ENCODE data around the gene HDAC10.

Gene HDAC10

DNA sequence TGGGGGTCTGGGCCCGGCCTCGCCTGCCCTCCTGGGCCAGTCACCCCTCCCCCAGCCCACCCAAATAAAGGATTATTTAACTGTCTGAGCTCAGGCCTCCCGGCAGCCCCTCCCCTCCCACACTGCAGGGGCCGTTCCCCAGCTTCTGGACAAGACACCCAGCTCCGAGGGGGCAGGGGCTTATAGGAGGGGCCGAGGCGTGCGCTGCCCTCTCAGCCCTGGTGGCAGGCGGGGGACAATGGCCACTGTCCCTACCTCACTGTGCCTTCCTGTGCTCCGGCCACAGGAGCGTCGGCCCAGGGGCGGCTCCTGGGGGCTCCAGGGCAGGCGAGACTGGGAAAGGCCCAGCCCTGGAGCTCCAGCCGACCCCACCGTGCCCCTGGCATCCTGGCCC, 52.4 kb downstream of the HDAC10 start:
- Histone ChIP-seq H3K27ac (ENCODE audit: insufficient read depth, low read depth, low read length, poor library complexity, severe bottlenecking) (no peak overlapping the region), H3K36me3 (ENCODE audit: control insufficient read depth, insufficient read depth, low read length) (peaks cover 8% of the 10 kb centered on the region), H3K4me1 (ENCODE audit: control insufficient read depth, insufficient read depth, low read length) (peaks cover 16% of the 10 kb centered on the region), H3K9me3 (ENCODE audit: control insufficient read depth, low read length) (no peaks in the 10 kb centered on the region), H3K4me3 (ENCODE audit: insufficient read depth, low read depth, low read length) (no peak overlapping the region), H3K27me3 (ENCODE audit: control insufficient read depth, insufficient read depth, low read length, poor library complexity, severe bottlenecking) (peaks cover 4% of the 10 kb centered on the region)
- WGBS, 2 experiments: 93 to 95% methylated on average over 16 of the region's 16 CpGs

DNA sequence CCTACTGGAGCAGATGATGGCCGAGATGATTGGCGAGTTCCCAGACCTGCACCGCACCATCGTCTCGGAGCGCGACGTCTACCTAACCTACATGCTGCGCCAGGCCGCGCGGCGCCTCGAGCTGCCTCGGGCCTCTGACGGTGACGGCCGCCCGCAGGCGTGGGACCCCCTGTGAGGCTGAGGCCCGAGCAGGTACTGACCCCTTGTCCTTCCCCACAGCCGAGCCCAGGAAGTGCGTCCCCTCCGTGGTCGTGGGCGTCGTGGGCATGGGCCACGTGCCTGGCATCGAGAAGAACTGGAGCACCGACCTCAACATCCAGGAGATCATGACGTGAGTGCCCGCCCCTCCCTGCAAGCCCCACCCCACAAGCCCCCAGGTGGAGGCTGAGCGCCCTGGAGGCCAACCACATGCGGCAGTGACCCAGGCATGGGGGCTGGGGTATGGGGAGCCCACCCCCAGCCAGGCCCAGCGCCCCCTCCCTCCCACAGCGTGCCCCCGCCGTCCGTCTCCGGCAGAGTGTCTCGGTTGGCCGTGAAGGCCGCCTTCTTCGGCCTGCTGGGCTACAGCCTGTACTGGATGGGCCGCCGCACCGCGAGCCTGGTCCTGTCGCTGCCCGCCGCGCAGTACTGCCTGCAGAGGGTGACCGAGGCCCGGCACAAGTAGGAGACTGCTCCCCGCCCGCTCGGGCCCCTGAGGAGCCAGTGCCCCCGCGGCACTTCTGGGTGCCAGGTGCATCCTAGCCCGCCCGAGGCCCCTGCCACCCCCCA, 53.0 kb downstream of the HDAC10 start:
- peaks cover 16% of the 10 kb centered on the region for H3K4me1 ChIP-seq (ENCODE audit: control insufficient read depth, insufficient read depth, low read length)
- peaks cover 5% of the 10 kb centered on the region for H3K36me3 ChIP-seq (ENCODE audit: control insufficient read depth, insufficient read depth, low read length)
- peaks cover 4% of the 10 kb centered on the region for H3K27me3 ChIP-seq (ENCODE audit: control insufficient read depth, insufficient read depth, low read length, poor library complexity, severe bottlenecking)
- no peak overlapping the region for H3K27ac ChIP-seq (ENCODE audit: insufficient read depth, low read depth, low read length, poor library complexity, severe bottlenecking)
- WGBS, 2 experiments: 95 to 97% methylated on average over 61 of the region's 61 CpGs
- no peaks in the 10 kb centered on the region for H3K9me3 ChIP-seq (ENCODE audit: control insufficient read depth, low read length)
- no peak overlapping the region for H3K4me3 ChIP-seq (ENCODE audit: insufficient read depth, low read depth, low read length)

DNA sequence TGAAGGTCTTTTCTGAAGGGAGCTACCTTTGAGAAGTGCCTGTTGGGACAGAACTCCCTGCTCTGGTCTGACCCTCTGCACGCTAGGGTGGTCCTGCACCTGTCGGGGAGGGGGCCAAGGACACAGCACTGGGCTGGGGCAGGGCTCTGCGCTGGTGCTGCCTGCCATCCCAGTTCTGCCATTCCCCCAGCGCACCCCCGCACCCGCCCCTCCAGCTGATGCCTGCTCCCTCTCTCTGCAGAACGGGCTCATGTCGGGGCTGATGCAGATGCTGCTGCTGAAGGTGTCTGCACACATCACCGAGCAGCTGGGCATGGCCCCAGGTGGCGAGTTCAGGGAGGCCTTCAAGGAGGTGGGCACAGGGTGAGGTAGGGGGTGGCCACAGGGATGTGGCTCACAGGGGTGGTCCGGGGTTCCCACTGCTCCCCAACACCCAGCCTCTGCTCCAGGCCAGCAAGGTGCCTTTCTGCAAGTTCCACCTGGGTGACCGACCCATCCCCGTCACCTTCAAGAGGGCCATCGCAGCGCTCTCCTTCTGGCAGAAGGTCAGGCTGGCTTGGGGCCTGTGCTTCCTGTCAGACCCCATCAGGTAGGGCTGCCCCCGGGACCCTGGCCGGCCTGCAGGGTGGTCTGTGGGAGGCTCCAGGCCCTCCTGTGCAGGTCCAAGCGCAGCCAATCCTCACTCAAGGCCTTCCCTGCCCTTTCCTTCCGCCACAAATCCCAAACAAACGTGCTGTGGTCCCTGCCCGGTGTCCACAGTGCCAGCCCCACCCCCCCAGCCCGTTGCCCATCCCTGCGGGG, 53.9 kb downstream of the HDAC10 start:
- no peaks in the 10 kb centered on the region for H3K9me3 ChIP-seq (ENCODE audit: control insufficient read depth, low read length)
- H3K4me1 ChIP-seq (ENCODE audit: control insufficient read depth, insufficient read depth, low read length): peaks cover 13% of the 10 kb centered on the region
- WGBS, 2 experiments: 92 to 93% methylated on average over 23 of the region's 23 CpGs
- no peak overlapping the region for H3K4me3 ChIP-seq (ENCODE audit: insufficient read depth, low read depth, low read length)
- peaks cover 4% of the 10 kb centered on the region for H3K27me3 ChIP-seq (ENCODE audit: control insufficient read depth, insufficient read depth, low read length, poor library complexity, severe bottlenecking)
- no peak overlapping the region for H3K27ac ChIP-seq (ENCODE audit: insufficient read depth, low read depth, low read length, poor library complexity, severe bottlenecking)
- peaks cover 5% of the 10 kb centered on the region for H3K36me3 ChIP-seq (ENCODE audit: control insufficient read depth, insufficient read depth, low read length)

DNA sequence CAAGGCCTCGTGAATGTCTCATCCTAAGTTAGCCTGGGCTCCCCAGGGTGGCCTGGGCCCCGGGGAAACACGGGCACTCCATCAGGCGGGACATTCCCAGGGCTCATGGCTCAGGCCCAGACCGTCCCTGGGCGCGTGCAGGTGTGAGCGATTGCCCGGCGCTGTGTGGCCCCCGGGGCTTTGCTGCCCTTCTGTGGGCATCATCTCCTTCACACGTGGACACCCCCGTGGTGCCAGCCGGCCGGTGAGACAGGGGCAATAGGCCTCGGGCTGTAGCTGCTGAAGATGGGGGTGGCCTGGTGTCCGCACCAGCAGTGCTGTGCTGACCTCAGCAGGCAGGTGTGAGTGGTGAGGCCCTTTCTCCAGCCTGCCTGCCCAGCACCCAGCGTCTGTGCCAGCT, 54.8 kb downstream of the HDAC10 start:
- Histone ChIP-seq H3K27ac (ENCODE audit: insufficient read depth, low read depth, low read length, poor library complexity, severe bottlenecking) (no peak overlapping the region), H3K4me1 (ENCODE audit: control insufficient read depth, insufficient read depth, low read length) (peaks cover 7% of the 10 kb centered on the region), H3K4me3 (ENCODE audit: insufficient read depth, low read depth, low read length) (no peak overlapping the region), H3K27me3 (ENCODE audit: control insufficient read depth, insufficient read depth, low read length, poor library complexity, severe bottlenecking) (no peaks in the 10 kb centered on the region), H3K36me3 (ENCODE audit: control insufficient read depth, insufficient read depth, low read length) (peaks cover 5% of the 10 kb centered on the region), H3K9me3 (ENCODE audit: control insufficient read depth, low read length) (no peaks in the 10 kb centered on the region)
- WGBS, 2 experiments: 94 to 95% methylated on average over 18 of the region's 18 CpGs
